GM12878 (cell line): ENCODE data around the gene RTF2. TPM values are rescaled to one million over a fixed set of nuclear protein-coding genes. Genes with fewer than 3 reads are reported as not detected.

Experiments used
- ATAC-seq: fragments of 200-7000 bp; cut with Tn5 transposase; 3 replicates; pipeline ENCODE4 v1.9.1; 2020; ENCODE audit warnings: mild to moderate bottlenecking, moderate library complexity
- BruUV-seq: library from RNA; stranded (reverse); fragments of 400-500 nt; replicated peaks from 2 replicates; lab custom pipeline; 2021; lab: Mats Ljungman, UMichigan
- CTCF ChIA-PET: fragments of 300-600 bp; sonication (Branson Sonifier 250); formaldehyde crosslinking; extraction: SDS; loops from one replicate; lab custom pipeline; 2021; ENCODE audit warnings: inconsistent platforms; lab: Yijun Ruan, JAX
- POLR2A ChIA-PET: fragments of 350-600 bp; formaldehyde crosslinking; extraction: SDS; loops from one replicate; lab custom pipeline; 2021; ENCODE audit warnings: inconsistent platforms; lab: Charles Lee
- RAD21 ChIA-PET: fragments of 300-600 bp; sonication (Branson Sonifier 250); formaldehyde crosslinking; loops from one replicate; lab custom pipeline; 2023; ENCODE audit warnings: antibody characterized with exemption; ENCODE audit not compliant: unreplicated experiment; lab: Charles Lee
- SMC1A ChIA-PET: fragments of 300-600 bp; sonication (Branson Sonifier 250); formaldehyde crosslinking; loops from one replicate; lab custom pipeline; 2023; ENCODE audit not compliant: unreplicated experiment, uncharacterized antibody; lab: Charles Lee
- DNase-seq: peaks from one replicate; pipeline ENCODE4 v3.0.0-alpha.2; 2011; ENCODE audit warnings: low read depth, low spot score
- FAIRE-seq: peaks from 3 replicates; lab custom pipeline; 2011; peaks lifted over from hg19 to GRCh38; lab: Jason Lieb, UNC
- H2AFZ ChIP-seq: 2 replicates; pipeline ENCODE4 v1.6.0; 2011; ENCODE audit warnings: low read depth, low read length, control low read depth; ENCODE audit not compliant: control insufficient read depth
- H3K27ac ChIP-seq: 2 replicates; pipeline ENCODE4 v1.5.1; 2011; ENCODE audit warnings: control low read depth; ENCODE audit not compliant: control insufficient read depth, insufficient read depth
- H3K27me3 ChIP-seq, 2 experiments: replicated peaks in 1 of 2; 2 replicates each; pipeline versions ENCODE4 v1.6.0 to v1.6.1; 2011; ENCODE audit warnings: low read length in 1 of 2; ENCODE audit not compliant: control insufficient read depth in 2 of 2, insufficient read depth in 2 of 2
- H3K36me3 ChIP-seq, 2 experiments: 2 replicates each; pipeline ENCODE4 v1.5.1; 2011; ENCODE audit warnings: low read length in 1 of 2; ENCODE audit not compliant: control insufficient read depth in 2 of 2, insufficient read depth in 2 of 2
- H3K4me1 ChIP-seq: 2 replicates; pipeline ENCODE4 v1.6.1; 2011; ENCODE audit warnings: mild to moderate bottlenecking, low read length, moderate library complexity, mixed read lengths; ENCODE audit not compliant: control insufficient read depth, insufficient read depth
- H3K4me2 ChIP-seq: 2 replicates; pipeline ENCODE4 v1.6.0; 2011; ENCODE audit warnings: control low read depth; ENCODE audit not compliant: control insufficient read depth, insufficient read depth
- H3K4me3 ChIP-seq: fragments of 200-600 bp; sonication (generic); 2 replicates; pipeline ENCODE4 v1.5.1; 2016
- H3K79me2 ChIP-seq: 2 replicates; pipeline ENCODE4 v1.6.0; 2011; ENCODE audit warnings: low read length; ENCODE audit not compliant: control insufficient read depth, insufficient read depth
- H3K9ac ChIP-seq: 2 replicates; pipeline ENCODE4 v1.8.0; 2011; ENCODE audit warnings: low read length, control low read depth, mixed read lengths; ENCODE audit not compliant: control insufficient read depth, insufficient read depth
- H3K9me3 ChIP-seq: replicated peaks from 3 replicates; pipeline ENCODE4 v1.5.1; 2011; ENCODE audit warnings: mild to moderate bottlenecking, low read length; ENCODE audit not compliant: control insufficient read depth, insufficient read depth
- H4K20me1 ChIP-seq: 2 replicates; pipeline ENCODE4 v1.6.0; 2011; ENCODE audit not compliant: control insufficient read depth, insufficient read depth
- BCL3 ChIP-seq: IDR thresholded peaks from 2 replicates; pipeline ENCODE4 v1.6.1; 2011; ENCODE audit warnings: borderline replicate concordance, low read depth, mild to moderate bottlenecking, moderate library complexity, low read length; ENCODE audit not compliant: insufficient read depth, poor library complexity, severe bottlenecking
- CHD4 ChIP-seq: fragments of 200-600 bp; sonication (generic); IDR thresholded peaks from 2 replicates; pipeline ENCODE4 v1.6.1; 2016; ENCODE audit warnings: mild to moderate bottlenecking
- HDAC2 ChIP-seq: fragments of 200-600 bp; sonication (generic); IDR thresholded peaks from 2 replicates; pipeline ENCODE4 v1.6.1; 2017
- HDAC6 ChIP-seq: fragments of 200-600 bp; sonication (generic); IDR thresholded peaks from one replicate; pipeline ENCODE4 v1.8.0; 2017; ENCODE audit warnings: antibody characterized with exemption; ENCODE audit not compliant: unreplicated experiment
- IKZF1 ChIP-seq: fragments of 450-650 bp; conservative IDR thresholded peaks from 2 replicates; pipeline ENCODE4 v1.6.1; 2017; ENCODE audit warnings: antibody characterized with exemption, mild to moderate bottlenecking
- IRF4 ChIP-seq: IDR thresholded peaks from 2 replicates; pipeline ENCODE4 v1.6.1; 2011; ENCODE audit warnings: low read depth, low read length
- NFYA ChIP-seq: IDR thresholded peaks from 2 replicates; pipeline ENCODE4 v1.6.1; 2011; ENCODE audit warnings: low read depth, mild to moderate bottlenecking, low read length, improper control_type of control experiment, borderline replicate concordance
- NR2C1 ChIP-seq: fragments of 450-650 bp; IDR thresholded peaks from 2 replicates; pipeline ENCODE4 v1.6.1; 2017; ENCODE audit warnings: antibody characterized with exemption, mild to moderate bottlenecking, moderate library complexity
- POLR2A ChIP-seq: IDR thresholded peaks from 2 replicates; pipeline ENCODE4 v1.6.1; 2011; ENCODE audit warnings: low read depth, mild to moderate bottlenecking, low read length
- POLR2AphosphoS2 ChIP-seq: IDR thresholded peaks from 2 replicates; pipeline ENCODE4 v1.6.1; 2011; ENCODE audit warnings: low read depth, mild to moderate bottlenecking, low read length, improper control_type of control experiment, moderate library complexity
- RUNX3 ChIP-seq: IDR thresholded peaks from 2 replicates; pipeline ENCODE4 v1.6.1; 2012; ENCODE audit warnings: low read length, inconsistent platforms
- USF1 ChIP-seq: IDR thresholded peaks from 2 replicates; pipeline ENCODE4 v1.6.1; 2011; ENCODE audit warnings: borderline replicate concordance, low read depth, mild to moderate bottlenecking, moderate library complexity, mixed read lengths, low read length; ENCODE audit not compliant: insufficient read depth; ENCODE audit errors: extremely low read length
- in situ Hi-C: fragments of 300-500 bp; cut with MboI; formaldehyde crosslinking; loops from 9 replicates; pipeline ENCODE4 v1.14.3; 2018; ENCODE audit warnings: mixed read lengths
- intact Hi-C: fragments of 100-400 bp; cut with micrococcal nuclease; formaldehyde crosslinking; loops from one replicate; pipeline ENCODE4 v1.14.2; 2022; ENCODE audit not compliant: unreplicated experiment
- polyA plus RNA-seq, 11 experiments: library from polyadenylated mRNA; depleted of rRNA in 4 of 11; unstranded in 6 of 11; stranded (reverse) in 5 of 11; fragments of >200 nt; fragmentation: Nextera tagmentation in 4 of 11; fragmentation: Illumina TruSeq in 1 of 11; extraction: Ambion mirVana in 4 of 11; extraction: Trizol in 1 of 11; gene quantifications; 1 replicate in 1 of 11; 2 replicates in 10 of 11; pipeline versions ENCODE4 v1.2.1 to v1.2.3, GENCODE V29; 2011 to 2016; ENCODE audit warnings: inconsistent platforms in 2 of 11, missing spikeins in 2 of 11, low read depth in 1 of 11
- total RNA-seq, 4 experiments: library from RNA; depleted of rRNA in 3 of 4; stranded (reverse); fragments of >200 nt in 3 of 4; fragmentation: Illumina TruSeq in 1 of 4; extraction: Trizol in 1 of 4; gene quantifications; 2 replicates each; pipeline versions ENCODE4 v1.2.1 to v1.2.3, GENCODE V29; 2013 to 2021
- TF ChIP-seq, protein P1 (sequence below): fragments of 450-650 bp; IDR thresholded peaks from 2 replicates; pipeline ENCODE4 v1.6.1; 2016; ENCODE audit warnings: mild to moderate bottlenecking
- TF ChIP-seq, protein P2 (sequence below): IDR thresholded peaks from 2 replicates; pipeline ENCODE4 v1.6.1; 2012; ENCODE audit warnings: low read depth, low read length, improper control_type of control experiment

The RTF2 gene
- total and polyA plus RNA-seq, 10 of the 15 experiments (the other 5 are each of a cell fraction or from before 2014, with no cell fraction given): 66.2 to 133 (median 82.9) TPM

- TF ChIP-seq BCL3: no peak
- no peak for TF ChIP-seq IRF4
- no peak for TF ChIP-seq IKZF1
- no peak for TF ChIP-seq NR2C1
Observed at GRCh38 chr20:56445540-56445939, 22.9 kb upstream of the RTF2 start (continued).

DNA sequence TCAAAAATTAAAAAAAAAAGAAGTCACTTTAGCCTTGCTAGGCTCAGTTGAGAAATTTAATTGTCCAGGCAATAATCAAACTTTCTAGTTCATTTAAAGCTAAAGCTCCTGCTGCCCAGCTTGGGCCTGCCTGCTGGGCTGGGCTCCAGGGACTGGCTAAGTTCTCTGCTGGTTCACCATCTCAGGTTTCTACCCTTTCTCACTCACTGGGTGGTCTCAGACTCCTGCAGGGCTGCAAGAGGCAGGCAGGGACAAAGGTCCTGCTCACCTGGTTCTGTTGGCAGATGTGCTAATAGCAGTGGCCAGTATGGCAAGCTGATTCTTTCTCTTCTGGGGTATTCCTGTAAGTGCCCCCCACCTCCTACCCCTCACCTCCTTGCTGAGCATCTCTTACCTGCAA is 21.2 kb upstream of the RTF2 start:
- intact Hi-C loops: no loop called here
- Histone ChIP-seq H3K27ac (no peak overlapping the region), H3K4me1 (peaks cover 5% of the 10 kb centered on the region), H3K79me2 (no peaks in the 10 kb centered on the region), H2AFZ (no peak overlapping the region), H3K9ac (no peak overlapping the region), H3K4me3 (no peak overlapping the region), H3K4me2 (no peak overlapping the region), H4K20me1 (no peaks in the 10 kb centered on the region), H3K9me3 (no peaks in the 10 kb centered on the region), H3K27me3 (no peaks in the 10 kb centered on the region), H3K36me3 (no peaks in the 10 kb centered on the region)
- POLR2A ChIA-PET: no interaction called here
- SMC1A ChIA-PET: interaction anchor here (1.1 kb wide), 1 partner anchor 34 kb away, joined by 4 read pairs; no protein-coding TSS in a partner anchor
- RAD21 ChIA-PET: no interaction called here
- in situ Hi-C loops: no loop called here
- no peak for FAIRE-seq
- no peak for ATAC-seq
- BruUV-seq: no TSS peak
- DNase-seq: no peak
- CTCF ChIA-PET: interaction anchor here (1.4 kb wide), 1 partner anchor 14 kb away, joined by 3 read pairs; no protein-coding TSS in a partner anchor
- TF ChIP-seq CHD4: no peak
- no peak for TF ChIP-seq NFYA
- no peak for TF ChIP-seq HDAC2
- TF ChIP-seq, protein P1, sequence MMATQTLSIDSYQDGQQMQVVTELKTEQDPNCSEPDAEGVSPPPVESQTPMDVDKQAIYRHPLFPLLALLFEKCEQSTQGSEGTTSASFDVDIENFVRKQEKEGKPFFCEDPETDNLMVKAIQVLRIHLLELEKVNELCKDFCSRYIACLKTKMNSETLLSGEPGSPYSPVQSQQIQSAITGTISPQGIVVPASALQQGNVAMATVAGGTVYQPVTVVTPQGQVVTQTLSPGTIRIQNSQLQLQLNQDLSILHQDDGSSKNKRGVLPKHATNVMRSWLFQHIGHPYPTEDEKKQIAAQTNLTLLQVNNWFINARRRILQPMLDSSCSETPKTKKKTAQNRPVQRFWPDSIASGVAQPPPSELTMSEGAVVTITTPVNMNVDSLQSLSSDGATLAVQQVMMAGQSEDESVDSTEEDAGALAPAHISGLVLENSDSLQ: no peak
- TF ChIP-seq, protein P2, sequence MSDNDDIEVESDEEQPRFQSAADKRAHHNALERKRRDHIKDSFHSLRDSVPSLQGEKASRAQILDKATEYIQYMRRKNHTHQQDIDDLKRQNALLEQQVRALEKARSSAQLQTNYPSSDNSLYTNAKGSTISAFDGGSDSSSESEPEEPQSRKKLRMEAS: no peak
- TF ChIP-seq POLR2AphosphoS2: no peak
- TF ChIP-seq POLR2A: no peak
- no peak for TF ChIP-seq RUNX3
- no peak for TF ChIP-seq USF1
- TF ChIP-seq HDAC6: no peak
